Measurements from ENCODE around the gene TRIM29.

GRCh38 chr11:120091701-120092100, 46.2 kb downstream of the TRIM29 start:
- TF ChIP-seq POLR2A (IDR thresholded peaks at IDR 0.05): no peak
- TF ChIP-seq CTCF (IDR thresholded peaks at IDR 0.05): no peak
- no peak for TF ChIP-seq POLR2AphosphoS5 (IDR thresholded peaks at IDR 0.05)
- no peak for TF ChIP-seq EP300 (IDR thresholded peaks at IDR 0.05)
